Measurements from ENCODE around the gene CAPN1. TPM values are rescaled to one million over a fixed set of nuclear protein-coding genes. Genes with fewer than 3 reads are reported as not detected.
"Not testable (repeated sequence)": the region's sequence is repeated elsewhere in the genome, so short reads cannot be mapped to it uniquely, and the experiment has no call there.

Gene CAPN1
- total RNA-seq, 6 donors from 2014 or later: 152 to 327 (median 235) TPM

- Histone ChIP-seq H3K36me3 (no peaks in the 10 kb centered on the region), H3K9me3 (no peaks in the 10 kb centered on the region), H3K4me3 (no peak overlapping the region), H3K4me1 (no peaks in the 10 kb centered on the region), H3K27ac (no peak overlapping the region), H3K27me3 (no peaks in the 10 kb centered on the region)
- TF ChIP-seq EP300 (IDR thresholded peaks at IDR 0.05): no peak
- no peak for TF ChIP-seq POLR2A (IDR thresholded peaks at IDR 0.05)
- no peak for TF ChIP-seq POLR2AphosphoS5 (IDR thresholded peaks at IDR 0.05)
- no peak for TF ChIP-seq CTCF (IDR thresholded peaks at IDR 0.05)
- no peak for DNase-seq
- ATAC-seq (ENCODE audit: low FRiP score in 2 of 2): no peak
- WGBS, 2 donors: 85 to 92% methylated on average over 3 of the region's 3 CpGs
Observed at GRCh38 chr11:65167656-65168055, 14.1 kb upstream of the CAPN1 start.

GRCh38 chr11:65169164-65169641, 12.5 kb upstream of the CAPN1 start:
- WGBS, 2 donors: 59 to 67% methylated on average over 6 to 11 of the region's 11 CpGs
- Histone ChIP-seq H3K9me3 (no peaks in the 10 kb centered on the region), H3K27ac (peak overlapping the region in 1 of 4 donors; percentile 8), H3K36me3 (no peaks in the 10 kb centered on the region), H3K27me3 (no peaks in the 10 kb centered on the region), H3K4me3 (no peak overlapping the region), H3K4me1 (no peaks in the 10 kb centered on the region)
- TF ChIP-seq CTCF (IDR thresholded peaks at IDR 0.05) (no peak), POLR2A (IDR thresholded peaks at IDR 0.05) (no peak), POLR2AphosphoS5 (IDR thresholded peaks at IDR 0.05) (no peak), EP300 (IDR thresholded peaks at IDR 0.05) (no peak)
- ATAC-seq (ENCODE audit: low FRiP score in 2 of 2) (no peak), DNase-seq (no peak)

GRCh38 chr11:65170058-65170534, 11.6 kb upstream of the CAPN1 start, which contains the start of gene SPDYC:
TSS of gene SPDYC (plus strand) at chr11:65170233. CDS start at chr11:65171358, 1,125 bp downstream.
- Histone ChIP-seq H3K36me3 (no peaks in the 10 kb centered on the region), H3K27ac (peak within 1 kb of the TSS in 1 of 4 donors; percentile 8), H3K4me1 (no peaks in the 10 kb centered on the region), H3K27me3 (no peaks in the 10 kb centered on the region), H3K9me3 (no peaks in the 10 kb centered on the region), H3K4me3 (no peak within 1 kb of the TSS)
- TF ChIP-seq EP300 (IDR thresholded peaks at IDR 0.05) (no peak), POLR2AphosphoS5 (IDR thresholded peaks at IDR 0.05) (no peak), POLR2A (IDR thresholded peaks at IDR 0.05) (no peak), CTCF (IDR thresholded peaks at IDR 0.05) (no peak)
- DNase-seq (peak in 1 of 2 donors; percentile 67), ATAC-seq (ENCODE audit: low FRiP score in 2 of 2) (no peak)
- WGBS, 2 donors: 94 to 95% methylated on average over 12 to 21 of the region's 21 CpGs

- ATAC-seq (ENCODE audit: low FRiP score in 2 of 2) (peak in 1 of 2 donors; percentile 35), DNase-seq (peak in 1 of 2 donors; percentile 67)
- Histone ChIP-seq H3K27me3 (no peaks in the 10 kb centered on the region), H3K4me1 (no peaks in the 10 kb centered on the region), H3K36me3 (no peaks in the 10 kb centered on the region), H3K27ac (no peak overlapping the region), H3K4me3 (no peak overlapping the region), H3K9me3 (no peaks in the 10 kb centered on the region)
- WGBS, 2 donors: 87 to 93% methylated on average over 9 to 10 of the region's 10 CpGs
- TF ChIP-seq CTCF (IDR thresholded peaks at IDR 0.05) (no peak), POLR2AphosphoS5 (IDR thresholded peaks at IDR 0.05) (no peak), POLR2A (IDR thresholded peaks at IDR 0.05) (no peak), EP300 (IDR thresholded peaks at IDR 0.05) (no peak)
Observed at GRCh38 chr11:65172600-65172999, 9.1 kb upstream of the CAPN1 start.

GRCh38 chr11:65174571-65175010, 7.1 kb upstream of the CAPN1 start:
- H3K36me3 ChIP-seq; ATAC-seq (ENCODE audit: low FRiP score in 2 of 2); H3K27me3 ChIP-seq; H3K4me3 ChIP-seq; H3K4me1 ChIP-seq; DNase-seq; H3K27ac ChIP-seq; H3K9me3 ChIP-seq: not testable (repeated sequence)
- 34 to 72% methylated on average over 2 of the region's 2 CpGs for WGBS, 2 donors

Measured in upper lobe of left lung (tissue), 6 donors.